ENCODE results near the gene SEMA3A. TPM values are rescaled to one million over a fixed set of nuclear protein-coding genes. Genes with fewer than 3 reads are reported as not detected.
"Not testable (repeated sequence)": the region's sequence is repeated elsewhere in the genome, so short reads cannot be mapped to it uniquely, and the experiment has no call there.

Gene SEMA3A
- total RNA-seq, 4 donors from 2014 or later = 3.1 to 88.9 (median 6.5) TPM

- Histone ChIP-seq H3K36me3 (peaks cover 0 to 3% of the 10 kb centered on the region in 2 donors), H3K4me3 (no peak overlapping the region), H3K27me3 (no peaks in the 10 kb centered on the region), H3K27ac (no peak overlapping the region), H3K9me3 (no peaks in the 10 kb centered on the region), H3K4me1 (no peaks in the 10 kb centered on the region)
- intact Hi-C loops (cut with DNase I; ENCODE audit: low total_unique reads) = no loop called here
- DNase-seq = no peak
- no peak for TF ChIP-seq CTCF (IDR thresholded peaks at IDR 0.05)
- TF ChIP-seq POLR2A (IDR thresholded peaks at IDR 0.05) = no peak
Observed at GRCh38 chr7:84224505-84224904, 29.9 kb upstream of the SEMA3A start.

GRCh38 chr7:84219310-84219709 lies 24.7 kb upstream of the SEMA3A start:
- intact Hi-C loops (cut with DNase I; ENCODE audit: low total_unique reads) = no loop called here
- DNase-seq = no peak
- Histone ChIP-seq H3K4me3 (no peak overlapping the region), H3K4me1 (no peaks in the 10 kb centered on the region), H3K36me3 (peaks cover 0 to 3% of the 10 kb centered on the region in 2 donors), H3K27ac (no peak overlapping the region), H3K9me3 (no peaks in the 10 kb centered on the region), H3K27me3 (no peaks in the 10 kb centered on the region)
- TF ChIP-seq POLR2A (IDR thresholded peaks at IDR 0.05) (no peak), CTCF (IDR thresholded peaks at IDR 0.05) (no peak)

- no peaks in the 10 kb centered on the region for H3K4me1 ChIP-seq
- no peak overlapping the region for H3K4me3 ChIP-seq
- intact Hi-C loops (cut with DNase I; ENCODE audit: low total_unique reads) = no loop called here
- H3K36me3 ChIP-seq = no peaks in the 10 kb centered on the region
- H3K9me3 ChIP-seq = no peaks in the 10 kb centered on the region
- TF ChIP-seq CTCF (IDR thresholded peaks at IDR 0.05) (no peak), POLR2A (IDR thresholded peaks at IDR 0.05) (no peak)
- DNase-seq = no peak
- H3K27me3 ChIP-seq = no peaks in the 10 kb centered on the region
- H3K27ac ChIP-seq = no peak overlapping the region
Observed at GRCh38 chr7:84218681-84219080, 24.1 kb upstream of the SEMA3A start.

DNA sequence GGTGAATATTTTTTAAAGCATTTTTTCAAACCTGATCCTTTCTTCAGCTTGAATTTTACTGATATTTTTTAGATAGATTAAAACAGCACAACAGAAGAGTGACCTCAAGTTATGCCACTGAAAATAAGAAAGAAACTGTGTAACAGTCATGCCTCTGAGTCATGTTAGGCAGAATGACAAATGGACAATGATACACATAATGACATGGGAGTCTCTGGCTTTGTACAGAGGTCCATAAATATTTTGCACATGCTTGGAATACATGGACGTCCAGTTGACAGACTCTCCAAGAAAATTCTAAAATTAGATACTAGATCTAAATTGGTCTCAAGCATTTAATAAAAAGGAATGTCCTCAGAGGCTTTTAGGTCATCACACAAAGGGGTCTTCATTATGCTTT lies 21.9 kb upstream of the SEMA3A start:
- no peaks in the 10 kb centered on the region for H3K4me1 ChIP-seq

GRCh38 chr7:84214757-84215156 lies 20.2 kb upstream of the SEMA3A start:
- H3K4me1 ChIP-seq; H3K4me3 ChIP-seq; DNase-seq; H3K27ac ChIP-seq; H3K9me3 ChIP-seq; H3K27me3 ChIP-seq; H3K36me3 ChIP-seq; intact Hi-C loops (cut with DNase I; ENCODE audit: low total_unique reads): not testable (repeated sequence)

More for the DNA sequence above, 21.9 kb upstream of the SEMA3A start:
- no peaks in the 10 kb centered on the region for H3K9me3 ChIP-seq
- H3K36me3 ChIP-seq = no peaks in the 10 kb centered on the region
- H3K27ac ChIP-seq = no peak overlapping the region
- intact Hi-C loops (cut with DNase I; ENCODE audit: low total_unique reads) = no loop called here
- H3K4me3 ChIP-seq = no peak overlapping the region
- TF ChIP-seq CTCF (IDR thresholded peaks at IDR 0.05) (no peak), POLR2A (IDR thresholded peaks at IDR 0.05) (no peak)
- DNase-seq = no peak
- no peaks in the 10 kb centered on the region for H3K27me3 ChIP-seq

- Histone ChIP-seq H3K27me3 (no peaks in the 10 kb centered on the region), H3K4me3 (no peak overlapping the region), H3K9me3 (no peaks in the 10 kb centered on the region), H3K27ac (no peak overlapping the region), H3K36me3 (no peaks in the 10 kb centered on the region), H3K4me1 (no peaks in the 10 kb centered on the region)
- no peak for TF ChIP-seq POLR2A (IDR thresholded peaks at IDR 0.05)
- TF ChIP-seq CTCF (IDR thresholded peaks at IDR 0.05) = no peak
- intact Hi-C loops (cut with DNase I; ENCODE audit: low total_unique reads) = no loop called here
- DNase-seq = no peak
Observed at GRCh38 chr7:84210301-84210700, 15.7 kb upstream of the SEMA3A start.
